Effector memory CD4-positive, alpha-beta T cell (primary cell): ENCODE results near the gene SPESP1.

Source experiments
- DNase-seq, 3 donors: peaks; one replicate each; pipeline ENCODE4 v3.0.0-alpha.2; 2020
- H3K27ac ChIP-seq: 2 replicates; pipeline ENCODE4 v1.7.0; 2013; ENCODE audit warnings: mild to moderate bottlenecking, low read length, moderate library complexity; ENCODE audit not compliant: insufficient read depth, poor library complexity, severe bottlenecking
- H3K27me3 ChIP-seq: replicated peaks from 2 replicates; pipeline ENCODE4 v1.7.0; 2013; ENCODE audit warnings: mild to moderate bottlenecking, low read length; ENCODE audit not compliant: insufficient read depth, control insufficient read depth, poor library complexity, severe bottlenecking
- H3K36me3 ChIP-seq: 2 replicates; pipeline ENCODE4 v1.7.0; 2013; ENCODE audit warnings: mild to moderate bottlenecking, low read length, moderate library complexity; ENCODE audit not compliant: control insufficient read depth, insufficient read depth
- H3K4me1 ChIP-seq: 2 replicates; pipeline ENCODE4 v1.7.0; 2013; ENCODE audit warnings: low read length, mild to moderate bottlenecking; ENCODE audit not compliant: control insufficient read depth, insufficient read depth, poor library complexity, severe bottlenecking
- H3K4me3 ChIP-seq: 2 replicates; pipeline ENCODE4 v1.7.0; 2013; ENCODE audit warnings: low read length, low read depth, mild to moderate bottlenecking; ENCODE audit not compliant: insufficient read depth, poor library complexity, severe bottlenecking
- H3K9me3 ChIP-seq: 2 replicates; pipeline ENCODE4 v1.7.0; 2013; ENCODE audit warnings: mild to moderate bottlenecking, low read length, moderate library complexity; ENCODE audit not compliant: control insufficient read depth

SPESP1 gene

GRCh38 chr15:68909601-68910100, 20.7 kb upstream of the SPESP1 start:
- Histone ChIP-seq H3K36me3 (no peaks in the 10 kb centered on the region), H3K4me3 (no peak overlapping the region), H3K9me3 (no peaks in the 10 kb centered on the region), H3K27me3 (no peaks in the 10 kb centered on the region), H3K27ac (no peak overlapping the region), H3K4me1 (no peaks in the 10 kb centered on the region)
- DNase-seq: no peak

GRCh38 chr15:68910341-68910740, 20.0 kb upstream of the SPESP1 start:
- no peak overlapping the region for H3K4me3 ChIP-seq
- H3K27ac ChIP-seq: no peak overlapping the region
- no peaks in the 10 kb centered on the region for H3K9me3 ChIP-seq
- H3K4me1 ChIP-seq: no peaks in the 10 kb centered on the region
- no peaks in the 10 kb centered on the region for H3K27me3 ChIP-seq
- DNase-seq: no peak
- H3K36me3 ChIP-seq: no peaks in the 10 kb centered on the region

- Histone ChIP-seq H3K36me3 (no peaks in the 10 kb centered on the region), H3K4me3 (no peak overlapping the region), H3K27ac (no peak overlapping the region), H3K9me3 (no peaks in the 10 kb centered on the region), H3K4me1 (no peaks in the 10 kb centered on the region), H3K27me3 (peaks cover 2% of the 10 kb centered on the region)
- no peak for DNase-seq
Measured at GRCh38 chr15:68910816-68911215, 19.5 kb upstream of the SPESP1 start.

GRCh38 chr15:68921926-68922325, 8.4 kb upstream of the SPESP1 start:
- Histone ChIP-seq H3K27ac (no peak overlapping the region), H3K36me3 (no peaks in the 10 kb centered on the region), H3K27me3 (no peaks in the 10 kb centered on the region), H3K9me3 (no peaks in the 10 kb centered on the region), H3K4me1 (no peaks in the 10 kb centered on the region), H3K4me3 (no peak overlapping the region)
- no peak for DNase-seq

GRCh38 chr15:68924866-68925560, 5.3 kb upstream of the SPESP1 start:
- Histone ChIP-seq H3K27me3 (no peaks in the 10 kb centered on the region), H3K4me1 (no peaks in the 10 kb centered on the region)
- peak; percentile 2 to 29 (median 13) for DNase-seq

GRCh38 chr15:68933001-68933400, 2.7 kb downstream of the SPESP1 start:
- no peak overlapping the region for H3K27ac ChIP-seq
- no peaks in the 10 kb centered on the region for H3K9me3 ChIP-seq
- no peak for DNase-seq
- H3K36me3 ChIP-seq: no peaks in the 10 kb centered on the region
- H3K4me1 ChIP-seq: no peaks in the 10 kb centered on the region
- H3K27me3 ChIP-seq: no peaks in the 10 kb centered on the region
- H3K4me3 ChIP-seq: no peak overlapping the region

More at GRCh38 chr15:68924866-68925560, 5.3 kb upstream of the SPESP1 start:
- Histone ChIP-seq H3K4me3 (no peak overlapping the region), H3K36me3 (no peaks in the 10 kb centered on the region), H3K27ac (no peak overlapping the region), H3K9me3 (no peaks in the 10 kb centered on the region)

- H3K4me1 ChIP-seq: no peaks in the 10 kb centered on the region
- no peak overlapping the region for H3K27ac ChIP-seq
- H3K9me3 ChIP-seq: no peaks in the 10 kb centered on the region
- no peaks in the 10 kb centered on the region for H3K36me3 ChIP-seq
- DNase-seq: no peak
- no peak overlapping the region for H3K4me3 ChIP-seq
- H3K27me3 ChIP-seq: no peaks in the 10 kb centered on the region
Measured at GRCh38 chr15:68934341-68934740, 4.0 kb downstream of the SPESP1 start.

GRCh38 chr15:68935400-68935937, 5.1 kb downstream of the SPESP1 start:
- H3K36me3 ChIP-seq: no peaks in the 10 kb centered on the region
- no peak for DNase-seq
- no peaks in the 10 kb centered on the region for H3K9me3 ChIP-seq
- H3K4me3 ChIP-seq: no peak overlapping the region
- no peaks in the 10 kb centered on the region for H3K27me3 ChIP-seq
- H3K27ac ChIP-seq: no peak overlapping the region
- H3K4me1 ChIP-seq: no peaks in the 10 kb centered on the region

GRCh38 chr15:68939501-68939900, 9.2 kb downstream of the SPESP1 start:
- no peaks in the 10 kb centered on the region for H3K9me3 ChIP-seq
- peaks cover 6% of the 10 kb centered on the region for H3K27me3 ChIP-seq
- DNase-seq: no peak
- no peaks in the 10 kb centered on the region for H3K36me3 ChIP-seq
- H3K27ac ChIP-seq: no peak overlapping the region
- no peak overlapping the region for H3K4me3 ChIP-seq
- H3K4me1 ChIP-seq: no peaks in the 10 kb centered on the region

- H3K9me3 ChIP-seq: no peaks in the 10 kb centered on the region
- H3K36me3 ChIP-seq: no peaks in the 10 kb centered on the region
- no peak overlapping the region for H3K27ac ChIP-seq
- H3K4me3 ChIP-seq: no peak overlapping the region
- DNase-seq: no peak
- no peaks in the 10 kb centered on the region for H3K4me1 ChIP-seq
- no peaks in the 10 kb centered on the region for H3K27me3 ChIP-seq
Measured at GRCh38 chr15:68951813-68952212, 21.5 kb downstream of the SPESP1 start.
